Measurements from ENCODE around the gene MIOS. TPM values are rescaled to one million over a fixed set of nuclear protein-coding genes. Genes with fewer than 3 reads are reported as not detected.
A peak's percentile ranks its signal among the peaks of the same experiment; 100 is the strongest.

MIOS gene
- total RNA-seq, 1 experiment from 2014 or later: 18.6 TPM

- CTCF ChIA-PET: no interaction called here
- ATAC-seq: no peak
Measured at GRCh38 chr7:7519056-7519455, 47.6 kb upstream of the MIOS start.

GRCh38 chr7:7519528-7519927, 47.2 kb upstream of the MIOS start:
- BruUV-seq (replicated peaks): no TSS peak
- no peaks in the 10 kb centered on the region for H3K36me3 ChIP-seq (ENCODE audit: low read depth, low read length)
- H3K4me1 ChIP-seq (ENCODE audit: insufficient read depth, low read length): peaks cover 10% of the 10 kb centered on the region
- H3K79me2 ChIP-seq (ENCODE audit: low read length): no peaks in the 10 kb centered on the region
- H3K9ac ChIP-seq (ENCODE audit: low read length): no peak overlapping the region
- H3K4me3 ChIP-seq (ENCODE audit: low read length): no peak overlapping the region
- ChIA-PET CTCF (no interaction called here), POLR2A (ENCODE audit: unreplicated experiment) (no interaction called here)
- DNase-seq (peak; percentile 38), ATAC-seq (peak; percentile 45; the same call in 1 of the 2 replicates)
- no peaks in the 10 kb centered on the region for H3K9me3 ChIP-seq (ENCODE audit: low read length)
- TF ChIP-seq EZH2 (IDR thresholded peaks at IDR 0.05; ENCODE audit: low read length, unreplicated experiment) (no peak), EZH2phosphoT487 (IDR thresholded peaks at IDR 0.05; ENCODE audit: borderline replicate concordance, low read length) (no peak), CTCF (conservative IDR thresholded peaks at IDR 0.05; ENCODE audit: low read depth, low read length) (no peak)
- no peak overlapping the region for H3K27ac ChIP-seq (ENCODE audit: low read length)
- peak overlapping the region; percentile 39 for H3K4me2 ChIP-seq (ENCODE audit: low read length)
- H3K27me3 ChIP-seq (ENCODE audit: low read length): no peaks in the 10 kb centered on the region
- H3K9me2 ChIP-seq (replicated peaks; ENCODE audit: low read length): no peaks in the 10 kb centered on the region
- intact Hi-C loops (cut with micrococcal nuclease): no loop called here
- no peaks in the 10 kb centered on the region for H3F3A ChIP-seq (ENCODE audit: low read length, unreplicated experiment)
- H4K20me1 ChIP-seq (ENCODE audit: low read length): no peaks in the 10 kb centered on the region
- H2AFZ ChIP-seq (ENCODE audit: low read length): no peak overlapping the region

More at GRCh38 chr7:7519056-7519455, 47.6 kb upstream of the MIOS start:
- Histone ChIP-seq H3K9ac (ENCODE audit: low read length) (no peak overlapping the region), H3K27me3 (ENCODE audit: low read length) (no peaks in the 10 kb centered on the region), H3K9me2 (replicated peaks; ENCODE audit: low read length) (no peaks in the 10 kb centered on the region), H3K4me2 (ENCODE audit: low read length) (peak overlapping the region; percentile 39), H3K4me1 (ENCODE audit: insufficient read depth, low read length) (peaks cover 10% of the 10 kb centered on the region), H4K20me1 (ENCODE audit: low read length) (no peaks in the 10 kb centered on the region), H3K27ac (ENCODE audit: low read length) (no peak overlapping the region), H2AFZ (ENCODE audit: low read length) (no peak overlapping the region), H3K36me3 (ENCODE audit: low read depth, low read length) (no peaks in the 10 kb centered on the region), H3K79me2 (ENCODE audit: low read length) (no peaks in the 10 kb centered on the region), H3F3A (ENCODE audit: low read length, unreplicated experiment) (no peaks in the 10 kb centered on the region), H3K4me3 (ENCODE audit: low read length) (no peak overlapping the region), H3K9me3 (ENCODE audit: low read length) (no peaks in the 10 kb centered on the region)
- TF ChIP-seq EZH2phosphoT487 (IDR thresholded peaks at IDR 0.05; ENCODE audit: borderline replicate concordance, low read length) (no peak), CTCF (conservative IDR thresholded peaks at IDR 0.05; ENCODE audit: low read depth, low read length) (no peak), EZH2 (IDR thresholded peaks at IDR 0.05; ENCODE audit: low read length, unreplicated experiment) (no peak)
- intact Hi-C loops (cut with micrococcal nuclease): no loop called here
- DNase-seq: no peak
- POLR2A ChIA-PET (ENCODE audit: unreplicated experiment): no interaction called here
- BruUV-seq (replicated peaks): no TSS peak

GRCh38 chr7:7521259-7521658, 45.4 kb upstream of the MIOS start:
- intact Hi-C loops (cut with micrococcal nuclease): no loop called here
- Histone ChIP-seq H3K9me2 (replicated peaks; ENCODE audit: low read length) (no peaks in the 10 kb centered on the region), H3K9ac (ENCODE audit: low read length) (no peak overlapping the region), H3K4me3 (ENCODE audit: low read length) (no peak overlapping the region), H3K4me2 (ENCODE audit: low read length) (no peak overlapping the region), H3K27me3 (ENCODE audit: low read length) (no peaks in the 10 kb centered on the region), H4K20me1 (ENCODE audit: low read length) (no peaks in the 10 kb centered on the region), H3K4me1 (ENCODE audit: insufficient read depth, low read length) (peaks cover 10% of the 10 kb centered on the region), H3K36me3 (ENCODE audit: low read depth, low read length) (no peaks in the 10 kb centered on the region), H3K79me2 (ENCODE audit: low read length) (no peaks in the 10 kb centered on the region), H2AFZ (ENCODE audit: low read length) (no peak overlapping the region), H3K27ac (ENCODE audit: low read length) (no peak overlapping the region), H3K9me3 (ENCODE audit: low read length) (no peaks in the 10 kb centered on the region), H3F3A (ENCODE audit: low read length, unreplicated experiment) (no peaks in the 10 kb centered on the region)
- no peak for ATAC-seq
- no peak for DNase-seq
- CTCF ChIA-PET: interaction anchor here (0.5 kb wide), 1 partner anchor 143 kb away, joined by 4 read pairs; no protein-coding TSS in a partner anchor
- no TSS peak for BruUV-seq (replicated peaks)
- POLR2A ChIA-PET (ENCODE audit: unreplicated experiment): no interaction called here
- TF ChIP-seq EZH2phosphoT487 (IDR thresholded peaks at IDR 0.05; ENCODE audit: borderline replicate concordance, low read length) (no peak), CTCF (conservative IDR thresholded peaks at IDR 0.05; ENCODE audit: low read depth, low read length) (no peak), EZH2 (IDR thresholded peaks at IDR 0.05; ENCODE audit: low read length, unreplicated experiment) (no peak)
